SKM-1 (cell line): Measurements from ENCODE around the gene STX12.
"Not testable (repeated sequence)": the region's sequence is repeated elsewhere in the genome, so short reads cannot be mapped to it uniquely, and the experiment has no call there.

ENCODE experiments used
- DNase-seq: peaks from one replicate; lab custom pipeline; 2025; ENCODE audit not compliant: unreplicated experiment; lab: John Stamatoyannopoulos, UW

The STX12 gene

GRCh38 chr1:27829339-27829960, 56.4 kb downstream of the STX12 start:
- not testable (repeated sequence) for DNase-seq

- DNase-seq: peak; percentile 86
These were observed 57.8 kb downstream of the STX12 start, which contains the start of gene PPP1R8 for GRCh38 chr1:27830621-27831440. Gene PPP1R8 (plus strand): TSS chr1:27830782. CDS start chr1:27830836, 54 bp downstream.

GRCh38 chr1:27831568-27832410, 58.8 kb downstream of the STX12 start:
- no peak for DNase-seq

- no peak for DNase-seq
These were observed 59.7 kb downstream of the STX12 start for GRCh38 chr1:27832762-27833161.

GRCh38 chr1:27833470-27833869, 60.5 kb downstream of the STX12 start:
- DNase-seq: no peak

GRCh38 chr1:27835046-27835445, 62.0 kb downstream of the STX12 start:
- DNase-seq: no peak

- no peak for DNase-seq
These were observed 62.5 kb downstream of the STX12 start for GRCh38 chr1:27835501-27835900.

- no peak for DNase-seq
These were observed 76.9 kb downstream of the STX12 start for GRCh38 chr1:27849951-27850350.

- no peak for DNase-seq
These were observed 82.1 kb downstream of the STX12 start for GRCh38 chr1:27855085-27855484.

GRCh38 chr1:27856561-27857343, 83.7 kb downstream of the STX12 start:
- DNase-seq: no peak

- not testable (repeated sequence) for DNase-seq
These were observed 84.5 kb downstream of the STX12 start for GRCh38 chr1:27857552-27857951.

- peak; percentile 54 for DNase-seq
These were observed 85.3 kb downstream of the STX12 start for GRCh38 chr1:27858072-27858948.

- DNase-seq: no peak
These were observed 86.0 kb downstream of the STX12 start for GRCh38 chr1:27858949-27859576.

- DNase-seq: no peak
These were observed 88.4 kb downstream of the STX12 start for GRCh38 chr1:27861436-27861835.

GRCh38 chr1:27862004-27862403, 89.0 kb downstream of the STX12 start:
- no peak for DNase-seq

- peak; percentile 87 for DNase-seq
These were observed 89.9 kb downstream of the STX12 start for GRCh38 chr1:27862671-27863537.

GRCh38 chr1:27863538-27863915, 90.5 kb downstream of the STX12 start:
- DNase-seq: no peak

- peak; percentile 84 for DNase-seq
These were observed 91.4 kb downstream of the STX12 start for GRCh38 chr1:27864264-27864895.
